NCI-H1092 (cell line): ENCODE data around the gene CAPRIN2.

Experiments used
- DNase-seq: peaks from one replicate; lab custom pipeline; 2025; lab: John Stamatoyannopoulos, UW

The CAPRIN2 gene

DNA sequence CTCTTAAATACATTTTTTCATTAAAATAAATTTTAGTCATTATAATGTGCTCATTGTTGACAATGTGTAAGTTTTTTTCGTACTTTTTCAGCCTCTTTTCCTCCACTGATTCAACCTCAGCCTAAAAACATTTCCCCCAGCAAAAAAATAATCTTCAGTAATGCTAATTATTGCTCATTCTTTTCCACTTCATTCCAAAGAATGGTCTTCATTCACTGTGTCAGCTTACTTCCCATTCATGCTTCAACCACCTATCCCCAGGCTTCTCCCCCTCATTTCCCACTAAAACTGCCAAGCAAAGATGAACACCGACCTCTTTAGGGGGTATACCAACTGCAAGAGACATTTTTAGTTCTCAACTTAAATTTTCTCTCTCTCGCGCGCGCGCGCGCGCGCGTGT, 56.4 kb downstream of the CAPRIN2 start:
- no peak for DNase-seq

DNA sequence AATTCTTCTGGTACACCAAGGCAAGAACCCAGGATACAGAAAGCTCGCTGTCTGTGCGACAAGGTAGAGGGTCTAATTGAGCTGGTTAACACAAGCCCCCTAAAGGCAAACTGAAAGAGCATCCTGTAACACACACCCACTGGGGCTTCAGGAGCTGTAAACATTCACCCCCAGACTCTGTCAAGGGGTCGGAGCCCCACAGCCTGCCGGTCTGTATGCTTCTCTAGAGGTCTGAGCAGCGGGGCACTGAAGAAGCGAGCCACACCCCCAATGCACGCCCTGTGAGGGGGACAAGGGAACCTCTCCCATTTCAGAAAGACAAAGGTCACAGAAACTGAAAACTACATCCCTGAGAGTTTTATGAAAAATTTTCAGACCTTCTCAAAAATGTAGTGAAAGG, 57.8 kb downstream of the CAPRIN2 start:
- no peak for DNase-seq

DNA sequence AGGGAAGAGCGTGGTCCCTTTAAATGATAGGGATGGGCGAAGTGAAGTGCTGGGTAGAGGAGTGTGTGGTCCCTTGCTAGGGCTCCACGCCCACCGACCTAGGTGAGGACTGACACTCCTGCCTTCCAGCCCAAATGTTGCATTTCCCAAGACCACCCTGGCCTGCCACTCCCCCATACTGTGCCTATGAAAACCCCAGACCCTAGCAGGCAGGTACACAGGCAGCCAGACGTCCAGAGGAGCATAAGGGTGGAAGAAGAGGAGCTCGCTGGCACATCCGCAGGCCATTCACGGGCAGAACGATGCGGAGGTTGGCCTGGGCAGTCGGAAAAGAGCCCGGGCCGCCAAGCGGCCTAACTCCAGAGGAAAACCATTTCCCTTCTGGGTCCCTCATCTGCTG, 58.3 kb downstream of the CAPRIN2 start:
- no peak for DNase-seq

DNA sequence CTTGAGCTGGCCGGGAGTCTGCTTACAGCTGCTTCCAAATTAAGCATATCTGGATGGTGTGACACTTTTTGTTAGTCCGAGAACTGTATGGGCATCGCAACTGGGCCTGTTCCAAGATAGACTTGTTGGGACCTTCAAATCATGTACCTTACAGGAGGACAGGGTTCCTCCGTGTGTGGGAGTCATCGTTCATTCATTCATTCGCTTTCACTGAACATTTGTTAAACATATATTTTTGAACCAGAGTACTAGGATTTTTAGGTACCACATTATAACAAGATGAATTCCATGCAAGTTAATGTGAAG, 58.7 kb downstream of the CAPRIN2 start:
- DNase-seq, result no peak

DNA sequence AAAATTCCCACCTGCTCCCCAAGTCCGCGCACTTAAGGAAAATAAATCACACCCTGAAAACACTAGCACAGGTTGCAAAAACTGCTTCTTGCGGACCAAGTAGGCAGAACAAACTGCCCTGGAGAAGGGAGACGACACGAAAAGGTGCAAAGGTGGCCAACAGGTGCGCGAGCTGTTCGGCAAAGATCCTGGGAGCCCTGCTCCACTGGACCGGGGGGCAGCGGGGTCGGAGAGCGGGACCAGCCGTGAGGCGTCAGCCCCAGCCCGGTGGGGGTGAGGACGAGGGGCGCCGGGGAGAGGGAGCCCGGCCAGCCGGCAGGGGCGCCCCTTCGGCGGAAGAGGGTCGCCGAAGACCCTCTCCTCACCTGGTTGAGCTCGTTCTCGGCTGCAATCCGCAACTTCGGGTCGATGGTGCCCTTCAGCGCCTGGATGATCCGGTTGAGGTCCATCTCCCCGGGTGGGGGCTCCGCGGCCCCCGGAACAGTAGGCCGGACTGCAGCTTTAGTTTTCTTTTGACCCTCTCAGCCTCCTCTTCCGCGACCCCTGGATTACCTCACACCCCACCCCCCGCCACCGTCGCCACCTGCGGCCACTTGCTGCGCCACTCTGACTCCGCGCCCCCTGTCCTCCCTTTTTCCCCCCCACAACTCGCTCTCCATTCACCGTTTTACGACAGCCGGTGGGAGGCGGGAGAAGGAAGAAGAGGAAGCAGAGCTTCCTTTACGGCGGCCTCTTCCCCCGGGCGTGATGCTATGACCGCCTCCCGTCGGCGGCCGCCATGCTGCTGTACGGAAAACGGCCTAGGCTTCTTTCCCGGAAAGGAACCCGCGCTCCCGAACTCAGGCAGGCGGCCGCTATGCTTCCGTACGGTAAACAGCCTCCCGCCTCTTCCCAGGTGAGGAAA, 59.3 kb downstream of the CAPRIN2 start, which contains the start of gene IPO8:
IPO8 (minus strand) TSS at position 671 of the 904 bp plus-strand sequence; CDS start at position 449, 222 bp downstream.
- DNase-seq, result peak; percentile 86

DNA sequence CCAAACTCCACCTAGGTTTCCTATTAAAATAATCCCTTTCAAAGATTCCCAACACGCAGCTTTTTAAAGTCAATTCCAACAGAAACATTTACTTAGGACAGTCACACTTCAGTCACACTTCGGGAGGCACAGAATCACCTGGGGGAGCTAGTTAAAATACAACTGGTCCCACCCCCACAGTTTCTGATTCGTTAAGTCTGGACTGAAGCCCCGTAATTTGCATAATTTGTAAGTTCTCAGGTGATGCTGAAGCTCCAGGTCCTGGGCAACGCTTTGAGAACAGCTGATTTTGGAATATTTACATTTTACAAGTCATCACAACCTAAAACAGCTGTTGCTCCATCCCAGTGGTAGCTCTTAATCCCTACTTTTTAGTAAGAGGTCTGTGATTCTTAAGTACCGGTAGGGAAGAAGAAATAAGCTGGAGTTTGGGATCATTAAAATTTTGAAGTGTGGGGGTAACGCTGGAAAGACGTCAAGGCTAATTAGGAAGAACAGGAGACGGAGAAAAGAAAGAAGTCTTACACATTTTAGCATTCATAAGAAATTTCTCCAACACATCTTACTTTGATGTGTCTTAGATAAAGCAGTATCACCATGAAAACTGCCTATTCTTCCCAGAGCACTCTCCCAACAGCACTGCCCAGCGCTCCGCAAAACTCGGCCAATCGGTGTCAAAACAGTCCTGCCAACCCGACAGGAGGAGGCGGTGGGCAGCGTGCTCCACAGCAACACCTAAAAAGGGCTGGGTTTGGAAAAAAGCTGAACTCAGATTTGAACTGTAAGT, 60.1 kb downstream of the CAPRIN2 start:
- DNase-seq, result peak; percentile 39

DNA sequence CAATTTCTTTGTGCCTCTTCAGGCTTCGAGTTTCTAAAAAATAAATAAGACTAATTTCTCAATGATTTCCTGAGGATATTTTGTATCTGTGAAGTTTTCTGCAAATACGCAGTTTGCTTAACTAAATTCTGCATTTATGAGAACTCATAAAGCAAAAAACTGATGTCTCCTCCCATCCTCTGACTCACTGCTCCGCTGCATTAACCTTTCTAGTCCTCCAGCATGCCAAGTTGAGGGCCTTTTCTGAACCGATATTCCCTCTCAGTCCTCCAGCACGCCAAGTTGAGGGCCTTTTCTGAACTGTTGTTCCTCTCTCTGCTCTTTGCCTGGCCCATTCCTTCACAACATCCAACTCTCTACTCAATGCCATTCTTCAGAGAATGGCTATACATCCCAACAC, 62.3 kb downstream of the CAPRIN2 start:
- DNase-seq, result no peak

DNA sequence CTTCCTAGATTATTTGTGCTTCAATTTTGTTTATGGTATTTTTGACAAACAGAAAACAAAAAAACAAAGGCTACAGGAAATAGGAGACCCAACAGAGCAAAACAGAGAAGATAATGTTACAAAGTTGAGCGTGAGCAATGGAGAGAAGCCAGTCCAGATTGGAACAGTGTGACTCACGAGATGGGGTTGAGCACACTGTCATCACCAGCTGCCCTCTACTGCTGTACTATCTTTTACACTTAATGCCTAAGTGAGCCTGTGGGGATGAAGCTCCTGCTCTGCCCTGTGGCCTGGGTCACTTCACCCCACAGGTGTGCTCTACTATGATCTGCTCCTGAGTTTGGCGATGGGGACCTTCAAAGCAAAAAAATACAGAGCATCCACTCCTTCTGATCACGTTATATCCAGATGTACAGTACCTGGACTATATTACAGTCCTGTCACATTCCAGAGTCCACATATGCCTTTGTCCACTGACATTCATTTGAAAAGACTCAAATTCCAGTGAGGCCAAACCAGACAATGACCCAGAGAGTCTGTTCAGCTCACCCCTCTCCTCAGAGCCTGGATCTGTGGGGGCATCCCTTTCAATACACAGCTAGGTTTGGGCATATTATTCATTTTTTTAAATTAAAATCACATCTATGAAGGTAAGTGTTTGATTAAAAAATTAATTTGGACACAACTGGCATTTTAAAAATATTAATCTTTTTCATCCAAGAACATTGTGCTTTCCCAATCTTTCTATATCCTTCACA, 63.5 kb downstream of the CAPRIN2 start:
- DNase-seq, result no peak

DNA sequence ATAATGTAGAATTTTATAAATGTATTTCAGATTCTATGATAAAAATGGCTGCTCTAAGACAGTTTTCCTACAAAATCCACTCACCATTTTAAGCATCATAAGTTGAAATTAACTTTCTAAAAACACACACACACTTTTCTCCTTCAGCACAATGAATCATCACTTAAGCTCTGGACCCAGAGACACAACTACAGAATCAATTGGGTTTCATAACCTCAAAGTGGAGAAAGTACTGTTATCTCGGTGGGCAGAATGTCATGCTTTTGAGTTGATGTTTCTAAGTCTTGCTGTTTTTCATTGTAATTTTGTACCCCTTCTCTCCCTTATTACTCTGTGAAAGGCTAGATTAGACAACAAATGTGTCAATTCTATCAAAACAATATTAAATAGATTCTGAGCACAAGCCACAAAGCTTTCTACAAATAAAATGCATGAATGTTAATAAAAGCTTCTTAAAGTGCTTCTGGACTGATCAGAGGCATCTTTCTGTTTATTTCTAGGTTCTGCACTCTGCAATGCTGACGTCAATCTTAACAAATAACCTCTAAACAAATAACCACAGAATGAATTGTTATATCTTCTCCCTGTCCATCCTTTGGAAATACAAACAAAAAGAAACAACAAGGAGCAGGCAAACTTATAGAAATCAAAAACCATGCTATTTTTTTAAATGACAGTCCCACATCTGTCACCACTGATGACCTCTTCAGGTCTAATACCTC, 67.3 kb downstream of the CAPRIN2 start:
- DNase-seq, result no peak

DNA sequence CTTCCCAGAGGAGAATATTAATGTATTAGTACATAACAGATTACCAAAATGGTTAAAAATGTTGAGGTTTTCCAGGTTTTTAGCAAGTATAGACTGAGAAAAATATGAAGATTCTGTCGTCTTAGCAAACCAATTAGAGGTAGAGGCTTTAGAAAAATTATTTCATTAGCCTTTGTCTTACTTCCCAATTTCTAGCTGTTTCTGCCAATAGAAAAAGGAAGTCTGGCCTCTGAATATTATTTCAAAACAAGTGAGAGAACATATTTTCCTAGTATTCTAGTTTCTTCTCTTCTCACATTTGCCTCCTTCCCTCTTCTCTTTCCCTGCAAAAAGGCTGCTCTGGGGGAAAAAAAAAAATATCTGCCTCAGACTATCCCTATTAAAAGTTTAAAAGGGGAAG, 75.5 kb downstream of the CAPRIN2 start:
- no peak for DNase-seq

DNA sequence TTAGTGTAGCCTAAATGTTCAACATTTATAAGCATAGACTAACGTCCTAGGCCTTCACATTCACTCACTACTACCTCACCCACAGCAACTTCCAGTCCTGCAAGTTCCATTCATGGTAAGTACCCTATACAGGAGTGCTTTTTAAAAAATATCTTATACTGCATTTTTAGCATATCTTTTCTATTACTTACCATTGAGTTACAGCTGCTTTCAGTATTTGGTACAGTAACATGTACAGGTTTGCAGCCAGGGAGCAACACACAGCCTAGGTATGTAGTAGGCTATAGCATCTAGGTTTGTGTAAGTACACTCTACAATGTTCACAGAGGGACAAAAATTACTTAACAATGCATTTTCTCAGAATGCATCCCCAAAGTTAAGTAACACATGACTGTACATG, 76.5 kb downstream of the CAPRIN2 start:
- DNase-seq, result no peak

DNA sequence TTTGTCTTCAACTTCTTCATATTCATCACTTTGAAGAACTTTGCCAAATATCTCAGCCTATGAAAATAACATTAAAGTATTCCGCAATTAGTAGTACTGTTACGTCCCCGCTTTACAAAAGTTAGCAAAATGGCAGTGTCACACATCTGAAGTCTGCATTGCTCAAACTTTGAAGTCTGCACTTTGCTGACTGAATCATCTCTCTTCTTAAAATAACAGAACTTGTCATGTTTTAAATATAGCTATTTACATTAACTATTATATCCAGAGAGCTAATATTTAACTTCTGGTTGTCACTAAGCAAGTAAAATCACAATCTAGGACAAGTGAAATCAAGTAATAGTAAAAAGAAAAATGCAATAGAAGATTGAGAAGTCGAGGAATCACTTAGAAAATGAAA, 93.5 kb downstream of the CAPRIN2 start:
- DNase-seq, result no peak
